Neutrophil (primary cell): ENCODE results near the gene ARID5A.

Experiments used
- H3K27ac ChIP-seq: fragments of 200-600 bp; sonication (generic); 2 replicates; pipeline ENCODE4 v1.5.1; 2016; ENCODE audit warnings: mild to moderate bottlenecking, moderate library complexity
- H3K27me3 ChIP-seq: fragments of 200-600 bp; sonication (generic); 2 replicates; pipeline ENCODE4 v1.6.0; 2016; ENCODE audit warnings: mild to moderate bottlenecking
- H3K36me3 ChIP-seq: fragments of 200-600 bp; sonication (generic); 2 replicates; pipeline ENCODE4 v1.5.1; 2017
- H3K4me1 ChIP-seq, 2 experiments: fragments of 200-600 bp in 1 of 2; sonication (generic) in 1 of 2; 1 replicate in 1 of 2; 2 replicates in 1 of 2; pipeline versions ENCODE4 v1.5.1 to v1.6.1; 2013 to 2016; ENCODE audit warnings: low read depth in 1 of 2, low read length in 1 of 2, mild to moderate bottlenecking in 1 of 2, moderate library complexity in 1 of 2; ENCODE audit not compliant: control insufficient read depth in 1 of 2, insufficient read depth in 1 of 2
- H3K4me3 ChIP-seq, 2 experiments: fragments of 200-600 bp in 1 of 2; sonication (generic) in 1 of 2; 1 replicate in 1 of 2; 2 replicates in 1 of 2; pipeline ENCODE4 v1.5.1; 2013 to 2016; ENCODE audit warnings: low read depth in 1 of 2, low read length in 1 of 2, mild to moderate bottlenecking in 1 of 2, moderate library complexity in 1 of 2
- H3K9me3 ChIP-seq: fragments of 200-600 bp; sonication (generic); 2 replicates; pipeline ENCODE4 v1.5.1; 2016
- CTCF ChIP-seq: fragments of 200-600 bp; sonication (generic); IDR thresholded peaks from 2 replicates; pipeline ENCODE4 v1.5.1; 2016; ENCODE audit warnings: antibody characterized with exemption

The ARID5A gene

GRCh38 chr2:96565111-96565510 lies 28.6 kb downstream of the ARID5A start:
- H3K36me3 ChIP-seq: no peaks in the 10 kb centered on the region
- no peak for TF ChIP-seq CTCF

GRCh38 chr2:96568094-96568493 lies 31.5 kb downstream of the ARID5A start:
- no peak overlapping the region for H3K27ac ChIP-seq
- no peaks in the 10 kb centered on the region for H3K9me3 ChIP-seq
- H3K27me3 ChIP-seq: no peaks in the 10 kb centered on the region
- no peak overlapping the region for H3K4me3 ChIP-seq
- H3K36me3 ChIP-seq: no peaks in the 10 kb centered on the region
- no peaks in the 10 kb centered on the region for H3K4me1 ChIP-seq
- TF ChIP-seq CTCF: no peak

More at GRCh38 chr2:96565111-96565510, 28.6 kb downstream of the ARID5A start:
- no peaks in the 10 kb centered on the region for H3K4me1 ChIP-seq
- no peaks in the 10 kb centered on the region for H3K9me3 ChIP-seq
- no peaks in the 10 kb centered on the region for H3K27me3 ChIP-seq
- no peak overlapping the region for H3K4me3 ChIP-seq
- no peak overlapping the region for H3K27ac ChIP-seq

GRCh38 chr2:96574364-96574763 lies 37.8 kb downstream of the ARID5A start:
- Histone ChIP-seq H3K36me3 (no peaks in the 10 kb centered on the region), H3K27me3 (no peaks in the 10 kb centered on the region), H3K27ac (no peak overlapping the region), H3K4me1 (no peaks in the 10 kb centered on the region), H3K4me3 (no peak overlapping the region), H3K9me3 (no peaks in the 10 kb centered on the region)
- no peak for TF ChIP-seq CTCF

- Histone ChIP-seq H3K27me3 (no peaks in the 10 kb centered on the region), H3K4me3 (no peak overlapping the region), H3K4me1 (no peaks in the 10 kb centered on the region), H3K9me3 (no peaks in the 10 kb centered on the region), H3K36me3 (no peaks in the 10 kb centered on the region), H3K27ac (no peak overlapping the region)
- TF ChIP-seq CTCF: no peak
Observed at GRCh38 chr2:96575785-96576456, 39.4 kb downstream of the ARID5A start.

- Histone ChIP-seq H3K27ac (no peak overlapping the region), H3K4me3 (no peak overlapping the region), H3K4me1 (no peaks in the 10 kb centered on the region), H3K36me3 (no peaks in the 10 kb centered on the region), H3K9me3 (no peaks in the 10 kb centered on the region), H3K27me3 (no peaks in the 10 kb centered on the region)
- TF ChIP-seq CTCF: no peak
Observed at GRCh38 chr2:96577501-96577900, 40.9 kb downstream of the ARID5A start.
